ENCODE results near the gene MACROD2. TPM values are rescaled to one million over a fixed set of nuclear protein-coding genes. Genes with fewer than 3 reads are reported as not detected.

MACROD2 gene
- total RNA-seq, 2 experiments from 2014 or later: not detected

GRCh38 chr20:14896569-14896968, 901.3 kb downstream of the MACROD2 start:
- POLR2A ChIA-PET: no interaction called here
- intact Hi-C loops (cut with micrococcal nuclease): no loop called here
- H3K4me1 Mint-ChIP-seq (ENCODE audit: low read depth): no peaks in the 10 kb centered on the region

GRCh38 chr20:14897608-14898007, 902.3 kb downstream of the MACROD2 start:
- intact Hi-C loops (cut with micrococcal nuclease): no loop called here

More at GRCh38 chr20:14896569-14896968, 901.3 kb downstream of the MACROD2 start:
- Mint-ChIP-seq H3K4me3 (no peak overlapping the region), H3K9me3 (peaks cover 13% of the 10 kb centered on the region), H3K27ac (no peak overlapping the region), H3K27me3 (no peaks in the 10 kb centered on the region), H3K36me3 (no peaks in the 10 kb centered on the region)
- DNase-seq: no peak
- CTCF ChIA-PET: no interaction called here

GRCh38 chr20:14902432-14903089, 907.2 kb downstream of the MACROD2 start:
- H3K4me3 Mint-ChIP-seq: no peak overlapping the region
- no peaks in the 10 kb centered on the region for H3K4me1 Mint-ChIP-seq (ENCODE audit: low read depth)
- no peaks in the 10 kb centered on the region for H3K27me3 Mint-ChIP-seq
- no peak for DNase-seq
- no peaks in the 10 kb centered on the region for H3K36me3 Mint-ChIP-seq
- intact Hi-C loops (cut with micrococcal nuclease): no loop called here
- no peak overlapping the region for H3K27ac Mint-ChIP-seq
- CTCF ChIA-PET: no interaction called here
- H3K9me3 Mint-ChIP-seq: peaks cover 19% of the 10 kb centered on the region
- POLR2A ChIA-PET: no interaction called here

More at GRCh38 chr20:14897608-14898007, 902.3 kb downstream of the MACROD2 start:
- POLR2A ChIA-PET: no interaction called here
- Mint-ChIP-seq H3K4me1 (ENCODE audit: low read depth) (no peaks in the 10 kb centered on the region), H3K27me3 (no peaks in the 10 kb centered on the region), H3K9me3 (peaks cover 17% of the 10 kb centered on the region), H3K36me3 (no peaks in the 10 kb centered on the region), H3K27ac (no peak overlapping the region), H3K4me3 (no peak overlapping the region)
- CTCF ChIA-PET: no interaction called here
- no peak for DNase-seq

- Mint-ChIP-seq H3K9me3 (peaks cover 19% of the 10 kb centered on the region), H3K36me3 (no peaks in the 10 kb centered on the region), H3K4me1 (ENCODE audit: low read depth) (no peaks in the 10 kb centered on the region), H3K4me3 (no peak overlapping the region), H3K27ac (no peak overlapping the region), H3K27me3 (no peaks in the 10 kb centered on the region)
- DNase-seq: no peak
- intact Hi-C loops (cut with micrococcal nuclease): no loop called here
- POLR2A ChIA-PET: no interaction called here
- CTCF ChIA-PET: no interaction called here
Measured at GRCh38 chr20:14906908-14907434, 911.7 kb downstream of the MACROD2 start.

- Mint-ChIP-seq H3K4me3 (no peak overlapping the region), H3K36me3 (no peaks in the 10 kb centered on the region), H3K27ac (no peak overlapping the region), H3K27me3 (no peaks in the 10 kb centered on the region), H3K4me1 (ENCODE audit: low read depth) (no peaks in the 10 kb centered on the region), H3K9me3 (peaks cover 17% of the 10 kb centered on the region)
- CTCF ChIA-PET: no interaction called here
- POLR2A ChIA-PET: no interaction called here
- no peak for DNase-seq
- intact Hi-C loops (cut with micrococcal nuclease): no loop called here
Measured at GRCh38 chr20:14910126-14910525, 914.8 kb downstream of the MACROD2 start.

- Mint-ChIP-seq H3K36me3 (no peaks in the 10 kb centered on the region), H3K27me3 (no peaks in the 10 kb centered on the region), H3K27ac (no peak overlapping the region), H3K4me3 (no peak overlapping the region), H3K4me1 (ENCODE audit: low read depth) (no peaks in the 10 kb centered on the region), H3K9me3 (peaks cover 13% of the 10 kb centered on the region)
- DNase-seq: no peak
- intact Hi-C loops (cut with micrococcal nuclease): no loop called here
- ChIA-PET CTCF (no interaction called here), POLR2A (no interaction called here)
Measured at GRCh38 chr20:14913896-14914620, 918.7 kb downstream of the MACROD2 start.

- Mint-ChIP-seq H3K4me3 (no peak overlapping the region), H3K4me1 (ENCODE audit: low read depth) (no peaks in the 10 kb centered on the region), H3K36me3 (no peaks in the 10 kb centered on the region), H3K9me3 (peaks cover 13% of the 10 kb centered on the region), H3K27ac (no peak overlapping the region), H3K27me3 (no peaks in the 10 kb centered on the region)
- POLR2A ChIA-PET: no interaction called here
- no peak for DNase-seq
- intact Hi-C loops (cut with micrococcal nuclease): no loop called here
- CTCF ChIA-PET: no interaction called here
Measured at GRCh38 chr20:14914633-14915032, 919.3 kb downstream of the MACROD2 start.

GRCh38 chr20:14915356-14915755, 920.0 kb downstream of the MACROD2 start:
- H3K36me3 Mint-ChIP-seq: no peaks in the 10 kb centered on the region
- H3K27ac Mint-ChIP-seq: no peak overlapping the region
- peaks cover 13% of the 10 kb centered on the region for H3K9me3 Mint-ChIP-seq
- ChIA-PET POLR2A (no interaction called here), CTCF (no interaction called here)
- DNase-seq: no peak
- no peaks in the 10 kb centered on the region for H3K27me3 Mint-ChIP-seq
- no peaks in the 10 kb centered on the region for H3K4me1 Mint-ChIP-seq (ENCODE audit: low read depth)
- no peak overlapping the region for H3K4me3 Mint-ChIP-seq
- intact Hi-C loops (cut with micrococcal nuclease): no loop called here

GRCh38 chr20:14916360-14916920, 921.1 kb downstream of the MACROD2 start:
- H3K9me3 Mint-ChIP-seq: peaks cover 9% of the 10 kb centered on the region
- ChIA-PET POLR2A (no interaction called here), CTCF (no interaction called here)
- no peak for DNase-seq
- no peaks in the 10 kb centered on the region for H3K4me1 Mint-ChIP-seq (ENCODE audit: low read depth)
- no peak overlapping the region for H3K4me3 Mint-ChIP-seq
- intact Hi-C loops (cut with micrococcal nuclease): no loop called here
- H3K36me3 Mint-ChIP-seq: no peaks in the 10 kb centered on the region
- no peak overlapping the region for H3K27ac Mint-ChIP-seq
- no peaks in the 10 kb centered on the region for H3K27me3 Mint-ChIP-seq

GRCh38 chr20:14918281-14918680, 923.0 kb downstream of the MACROD2 start:
- intact Hi-C loops (cut with micrococcal nuclease): no loop called here
- peaks cover 5% of the 10 kb centered on the region for H3K9me3 Mint-ChIP-seq
- ChIA-PET CTCF (no interaction called here), POLR2A (no interaction called here)
- H3K27ac Mint-ChIP-seq: no peak overlapping the region
- H3K27me3 Mint-ChIP-seq: no peaks in the 10 kb centered on the region
- no peak for DNase-seq
- no peaks in the 10 kb centered on the region for H3K36me3 Mint-ChIP-seq
- H3K4me1 Mint-ChIP-seq (ENCODE audit: low read depth): no peaks in the 10 kb centered on the region
- H3K4me3 Mint-ChIP-seq: no peak overlapping the region

GRCh38 chr20:14918976-14919375, 923.7 kb downstream of the MACROD2 start:
- peaks cover 7% of the 10 kb centered on the region for H3K9me3 Mint-ChIP-seq

GRCh38 chr20:14919501-14920081, 924.3 kb downstream of the MACROD2 start:
- Mint-ChIP-seq H3K9me3 (peaks cover 7% of the 10 kb centered on the region), H3K27me3 (no peaks in the 10 kb centered on the region), H3K4me3 (no peak overlapping the region), H3K4me1 (ENCODE audit: low read depth) (no peaks in the 10 kb centered on the region), H3K36me3 (no peaks in the 10 kb centered on the region), H3K27ac (no peak overlapping the region)
- ChIA-PET CTCF (no interaction called here), POLR2A (no interaction called here)
- intact Hi-C loops (cut with micrococcal nuclease): no loop called here
- no peak for DNase-seq

More at GRCh38 chr20:14918976-14919375, 923.7 kb downstream of the MACROD2 start:
- Mint-ChIP-seq H3K4me1 (ENCODE audit: low read depth) (no peaks in the 10 kb centered on the region), H3K36me3 (no peaks in the 10 kb centered on the region), H3K27me3 (no peaks in the 10 kb centered on the region), H3K27ac (no peak overlapping the region), H3K4me3 (no peak overlapping the region)
- ChIA-PET CTCF (no interaction called here), POLR2A (no interaction called here)
- intact Hi-C loops (cut with micrococcal nuclease): no loop called here
- DNase-seq: no peak
